Limb (tissue), 2 donors: ENCODE results near the gene TFDP2.

Source experiments
- DNase-seq, 2 donors: peaks; one replicate each; pipeline ENCODE4 v3.0.0-alpha.2; 2016; ENCODE audit errors: extremely low spot score in 2 of 2

TFDP2 gene

GRCh38 chr3:141965471-141965870 lies 183.9 kb downstream of the TFDP2 start:
- DNase-seq: no peak

- no peak for DNase-seq
These were observed 186.0 kb downstream of the TFDP2 start for GRCh38 chr3:141963301-141963700.

GRCh38 chr3:141960731-141961130 lies 188.6 kb downstream of the TFDP2 start:
- no peak for DNase-seq

- no peak for DNase-seq
These were observed 189.5 kb downstream of the TFDP2 start for GRCh38 chr3:141959589-141960554.

GRCh38 chr3:141955175-141955574 lies 194.2 kb downstream of the TFDP2 start:
- peak in 1 of 2 donors; percentile 41 for DNase-seq

GRCh38 chr3:141952611-141953010 lies 196.7 kb downstream of the TFDP2 start:
- DNase-seq: no peak

GRCh38 chr3:141950572-141951493 lies 198.5 kb downstream of the TFDP2 start:
- no peak for DNase-seq

GRCh38 chr3:141949972-141950371 lies 199.4 kb downstream of the TFDP2 start:
- no peak for DNase-seq

GRCh38 chr3:141949399-141949798 lies 199.9 kb downstream of the TFDP2 start:
- DNase-seq: no peak

GRCh38 chr3:141945726-141946485 lies 203.4 kb downstream of the TFDP2 start:
- DNase-seq: no peak

- DNase-seq: no peak
These were observed 207.3 kb downstream of the TFDP2 start for GRCh38 chr3:141942006-141942405.

- no peak for DNase-seq
These were observed 208.3 kb downstream of the TFDP2 start for GRCh38 chr3:141941093-141941492.

- DNase-seq: peak in 1 of 2 donors; percentile 75
These were observed 209.1 kb downstream of the TFDP2 start for GRCh38 chr3:141940194-141940776.

GRCh38 chr3:141939759-141940158 lies 209.6 kb downstream of the TFDP2 start:
- DNase-seq: no peak

- DNase-seq: no peak
These were observed 211.3 kb downstream of the TFDP2 start for GRCh38 chr3:141938011-141938500.

- DNase-seq: no peak
These were observed 215.0 kb downstream of the TFDP2 start for GRCh38 chr3:141934354-141934753.

GRCh38 chr3:141933421-141934300 lies 215.7 kb downstream of the TFDP2 start:
- DNase-seq: no peak

GRCh38 chr3:141930801-141931200 lies 218.5 kb downstream of the TFDP2 start:
- DNase-seq: no peak

GRCh38 chr3:141929341-141929995 lies 219.9 kb downstream of the TFDP2 start:
- DNase-seq: no peak
